ENCODE measurements around the gene NECTIN1. TPM values are rescaled to one million over a fixed set of nuclear protein-coding genes. Genes with fewer than 3 reads are reported as not detected.
"Not testable (repeated sequence)": the region's sequence is repeated elsewhere in the genome, so short reads cannot be mapped to it uniquely, and the experiment has no call there.

Gene NECTIN1
- total and polyA plus RNA-seq, 4 experiments from 2014 or later, result 1.2 to 3.8 (median 3.5) TPM; not detected in 1

DNA sequence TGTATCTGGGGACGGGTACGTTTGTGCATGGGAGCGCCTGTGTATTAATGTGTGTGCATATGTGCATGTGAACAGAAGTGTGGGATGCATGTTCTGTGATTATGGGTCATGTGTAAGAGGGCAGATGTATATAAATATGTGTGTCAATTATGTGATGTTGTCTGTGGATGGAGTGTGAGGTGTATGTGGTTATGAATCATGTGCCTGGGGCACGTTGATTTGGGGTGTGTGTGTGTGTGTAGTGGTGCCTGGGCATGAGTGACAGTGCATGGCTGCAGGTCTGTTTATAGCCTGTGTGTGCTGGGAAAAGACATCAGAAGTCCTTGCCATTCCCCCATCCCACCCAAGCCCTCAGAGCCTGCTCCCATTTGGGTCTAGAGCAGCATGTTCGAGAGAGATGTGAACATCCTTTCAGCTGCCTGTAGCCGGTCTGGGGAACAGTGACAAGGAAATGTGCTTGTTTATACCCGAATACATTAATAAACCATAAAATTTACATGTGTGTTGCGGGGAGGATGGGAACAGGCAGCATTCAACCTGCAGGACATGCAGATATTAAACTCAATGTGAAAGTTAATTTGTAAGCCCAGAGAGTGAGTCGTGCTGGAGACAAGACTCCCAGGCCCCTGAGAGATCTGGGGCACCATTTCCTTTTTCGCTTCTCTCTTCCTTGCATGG, 129.0 kb downstream of the NECTIN1 start:
- intact Hi-C loops (cut with micrococcal nuclease), result no loop called here
- H3K4me3 ChIP-seq (ENCODE audit: low read length in 2 of 2), result no peak overlapping the region
- Mint-ChIP-seq H3K4me1 (no peaks in the 10 kb centered on the region), H3K27ac (no peak overlapping the region), H3K9me3 (peaks cover 0 to 1% (median 0%) of the 10 kb centered on the region in 8 donors), H3K27me3 (peaks cover 9 to 22% of the 10 kb centered on the region in 2 donors), H3K4me3 (no peak overlapping the region), H3K36me3 (no peaks in the 10 kb centered on the region)
- CTCF ChIA-PET (ENCODE audit: partially characterized antibody), result no interaction called here
- POLR2A ChIA-PET (ENCODE audit: partially characterized antibody), result no interaction called here
- no peaks in the 10 kb centered on the region for H3K36me3 ChIP-seq (ENCODE audit: insufficient read depth, low read length)
- DNase-seq, result no peak
- no peaks in the 10 kb centered on the region for H3K27me3 ChIP-seq (ENCODE audit: insufficient read depth, low read length)
- H3K4me1 ChIP-seq (ENCODE audit: insufficient read depth, low read length), result no peaks in the 10 kb centered on the region
- no peaks in the 10 kb centered on the region for H3K9me3 ChIP-seq (ENCODE audit: control insufficient read depth in 1 of 2, low read length in 2 of 2)
- no peak overlapping the region for H3K27ac ChIP-seq (ENCODE audit: low read depth, low read length)

DNA sequence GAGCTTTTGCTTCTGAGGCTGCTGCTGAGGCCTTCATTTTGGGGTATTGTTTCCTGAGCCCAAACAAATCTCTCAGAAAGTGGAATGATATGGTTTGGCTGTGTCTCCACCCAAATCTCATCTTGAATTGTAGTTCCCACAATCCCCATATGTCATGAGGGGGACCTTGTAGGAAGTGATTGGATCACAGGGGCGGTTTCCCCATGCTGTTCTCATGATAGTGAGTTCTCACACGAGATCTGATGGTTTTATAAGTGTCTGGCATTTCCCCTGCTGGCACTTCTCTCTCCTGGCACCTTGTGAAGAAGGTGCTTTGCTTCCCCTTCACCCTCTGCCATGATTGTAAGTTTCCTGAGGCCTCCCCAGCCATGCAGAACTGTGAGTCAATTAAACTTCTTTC, 133.1 kb downstream of the NECTIN1 start:
- CTCF ChIA-PET (ENCODE audit: partially characterized antibody); POLR2A ChIA-PET (ENCODE audit: partially characterized antibody); H3K36me3 Mint-ChIP-seq; H3K4me3 ChIP-seq (ENCODE audit: low read length in 2 of 2); H3K4me1 Mint-ChIP-seq; DNase-seq; H3K27me3 ChIP-seq (ENCODE audit: insufficient read depth, low read length); H3K27ac ChIP-seq (ENCODE audit: low read depth, low read length); H3K4me1 ChIP-seq (ENCODE audit: insufficient read depth, low read length); H3K9me3 ChIP-seq (ENCODE audit: control insufficient read depth in 1 of 2, low read length in 2 of 2); H3K36me3 ChIP-seq (ENCODE audit: insufficient read depth, low read length); H3K4me3 Mint-ChIP-seq; H3K27ac Mint-ChIP-seq; intact Hi-C loops (cut with micrococcal nuclease): not testable (repeated sequence)
- peaks cover 0 to 10% (median 3%) of the 10 kb centered on the region in 8 donors for H3K9me3 Mint-ChIP-seq
- H3K27me3 Mint-ChIP-seq, result peaks cover 8 to 10% of the 10 kb centered on the region in 2 donors

GRCh38 chr11:119594639-119595249, 134.3 kb downstream of the NECTIN1 start:
- Histone ChIP-seq H3K4me3 (ENCODE audit: low read length in 2 of 2) (no peak overlapping the region), H3K9me3 (ENCODE audit: control insufficient read depth in 1 of 2, low read length in 2 of 2) (no peaks in the 10 kb centered on the region), H3K27ac (ENCODE audit: low read depth, low read length) (no peak overlapping the region), H3K4me1 (ENCODE audit: insufficient read depth, low read length) (no peaks in the 10 kb centered on the region), H3K36me3 (ENCODE audit: insufficient read depth, low read length) (no peaks in the 10 kb centered on the region), H3K27me3 (ENCODE audit: insufficient read depth, low read length) (no peaks in the 10 kb centered on the region)
- ChIA-PET POLR2A (ENCODE audit: partially characterized antibody) (no interaction called here), CTCF (ENCODE audit: partially characterized antibody) (no interaction called here)
- Mint-ChIP-seq H3K36me3 (no peaks in the 10 kb centered on the region), H3K9me3 (peaks cover 0 to 10% (median 3%) of the 10 kb centered on the region in 8 donors), H3K27me3 (peaks cover 10 to 11% of the 10 kb centered on the region in 2 donors), H3K4me3 (no peak overlapping the region), H3K4me1 (peaks cover 0 to 5% (median under 1%) of the 10 kb centered on the region in 4 donors), H3K27ac (no peak overlapping the region)
- no peak for DNase-seq
- intact Hi-C loops (cut with micrococcal nuclease), result no loop called here

DNA sequence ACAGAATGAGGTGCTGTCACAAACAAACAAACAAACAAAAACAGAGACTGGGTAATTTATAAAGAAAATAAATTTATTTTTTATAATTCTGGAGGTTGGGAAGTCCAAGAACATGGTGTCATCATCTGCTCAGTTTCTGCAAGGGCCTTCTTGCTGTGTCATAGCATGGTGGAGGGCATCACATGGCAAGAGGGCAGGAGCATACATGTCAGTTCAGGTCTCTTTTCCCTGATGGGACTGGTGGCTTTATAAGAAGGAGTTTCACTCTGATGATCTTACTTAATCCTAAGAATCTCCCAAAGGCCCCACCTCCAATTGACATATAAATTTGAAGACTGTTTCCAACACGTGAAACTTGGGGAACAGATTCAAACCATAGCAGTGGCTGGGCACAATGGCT, 135.7 kb downstream of the NECTIN1 start:
- H3K4me1 Mint-ChIP-seq, result peaks cover 0 to 5% (median under 1%) of the 10 kb centered on the region in 4 donors
- no peaks in the 10 kb centered on the region for H3K27me3 ChIP-seq (ENCODE audit: insufficient read depth, low read length)
- POLR2A ChIA-PET (ENCODE audit: partially characterized antibody), result no interaction called here
- H3K36me3 ChIP-seq (ENCODE audit: insufficient read depth, low read length), result no peaks in the 10 kb centered on the region
- H3K4me3 ChIP-seq (ENCODE audit: low read length in 2 of 2), result no peak overlapping the region
- H3K9me3 Mint-ChIP-seq, result peaks cover 0 to 10% (median 3%) of the 10 kb centered on the region in 8 donors
- H3K27ac ChIP-seq (ENCODE audit: low read depth, low read length), result no peak overlapping the region
- H3K27me3 Mint-ChIP-seq, result peaks cover 10 to 12% of the 10 kb centered on the region in 2 donors
- H3K36me3 Mint-ChIP-seq, result no peaks in the 10 kb centered on the region
- H3K27ac Mint-ChIP-seq, result no peak overlapping the region
- H3K4me1 ChIP-seq (ENCODE audit: insufficient read depth, low read length), result no peaks in the 10 kb centered on the region
- intact Hi-C loops (cut with micrococcal nuclease), result no loop called here
- no peaks in the 10 kb centered on the region for H3K9me3 ChIP-seq (ENCODE audit: control insufficient read depth in 1 of 2, low read length in 2 of 2)
- H3K4me3 Mint-ChIP-seq, result no peak overlapping the region
- DNase-seq, result no peak
- CTCF ChIA-PET (ENCODE audit: partially characterized antibody), result no interaction called here

- peaks cover 10 to 11% of the 10 kb centered on the region in 2 donors for H3K27me3 Mint-ChIP-seq
Observed at GRCh38 chr11:119592642-119593041, 136.4 kb downstream of the NECTIN1 start.

GRCh38 chr11:119591836-119592310, 137.1 kb downstream of the NECTIN1 start:
- no peak overlapping the region for H3K27ac Mint-ChIP-seq
- CTCF ChIA-PET (ENCODE audit: partially characterized antibody), result no interaction called here
- no peak overlapping the region for H3K4me3 Mint-ChIP-seq

More at GRCh38 chr11:119592642-119593041, 136.4 kb downstream of the NECTIN1 start:
- Histone ChIP-seq H3K4me3 (ENCODE audit: low read length in 2 of 2) (no peak overlapping the region), H3K4me1 (ENCODE audit: insufficient read depth, low read length) (no peaks in the 10 kb centered on the region), H3K27ac (ENCODE audit: low read depth, low read length) (no peak overlapping the region), H3K36me3 (ENCODE audit: insufficient read depth, low read length) (no peaks in the 10 kb centered on the region), H3K27me3 (ENCODE audit: insufficient read depth, low read length) (no peaks in the 10 kb centered on the region), H3K9me3 (ENCODE audit: control insufficient read depth in 1 of 2, low read length in 2 of 2) (no peaks in the 10 kb centered on the region)
- peaks cover 0 to 5% (median under 1%) of the 10 kb centered on the region in 4 donors for H3K4me1 Mint-ChIP-seq
- H3K4me3 Mint-ChIP-seq, result no peak overlapping the region
- no peaks in the 10 kb centered on the region for H3K36me3 Mint-ChIP-seq
- H3K9me3 Mint-ChIP-seq, result peaks cover 0 to 10% (median 2%) of the 10 kb centered on the region in 8 donors
- ChIA-PET CTCF (ENCODE audit: partially characterized antibody) (no interaction called here), POLR2A (ENCODE audit: partially characterized antibody) (no interaction called here)
- intact Hi-C loops (cut with micrococcal nuclease), result no loop called here
- no peak for DNase-seq
- H3K27ac Mint-ChIP-seq, result no peak overlapping the region

DNA sequence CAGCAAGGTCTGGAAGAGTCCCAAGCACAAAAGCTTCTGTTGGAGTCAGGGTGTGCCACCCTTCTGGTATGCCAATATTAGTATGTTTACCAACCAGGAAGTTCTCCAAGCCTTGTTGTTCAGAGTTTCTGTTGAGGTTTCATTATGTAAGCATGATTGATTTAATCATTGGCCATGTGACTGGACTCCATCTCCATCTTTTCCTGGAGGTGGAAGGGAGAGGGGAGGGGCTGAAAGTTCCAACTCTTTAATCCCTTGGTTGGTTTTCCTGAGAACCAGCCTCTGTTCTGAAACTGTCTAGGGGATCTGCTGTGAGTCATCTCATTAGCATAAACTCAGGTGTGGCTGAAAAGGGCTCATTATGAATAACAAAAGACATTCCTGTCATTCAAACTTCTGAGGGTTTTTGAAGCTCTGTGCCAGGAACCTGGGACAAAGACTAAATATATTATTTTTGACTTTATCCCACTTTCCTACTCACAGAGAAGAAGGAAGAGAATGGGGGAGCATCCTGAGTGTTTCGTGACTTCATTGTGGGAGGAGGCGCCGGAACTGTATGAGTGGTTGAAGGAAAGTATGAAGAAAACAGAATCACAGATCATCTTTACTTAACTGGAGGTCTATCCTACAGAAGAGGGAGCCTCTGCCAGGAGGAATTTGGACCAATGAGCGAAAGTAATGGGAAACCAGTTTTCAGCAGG, 138.2 kb downstream of the NECTIN1 start:
- Histone ChIP-seq H3K27ac (ENCODE audit: low read depth, low read length) (no peak overlapping the region), H3K9me3 (ENCODE audit: control insufficient read depth in 1 of 2, low read length in 2 of 2) (no peaks in the 10 kb centered on the region), H3K27me3 (ENCODE audit: insufficient read depth, low read length) (peaks cover 5% of the 10 kb centered on the region), H3K4me3 (ENCODE audit: low read length in 2 of 2) (no peak overlapping the region), H3K36me3 (ENCODE audit: insufficient read depth, low read length) (no peaks in the 10 kb centered on the region), H3K4me1 (ENCODE audit: insufficient read depth, low read length) (no peaks in the 10 kb centered on the region)
- peaks cover 0 to 14% (median 3%) of the 10 kb centered on the region in 8 donors for H3K9me3 Mint-ChIP-seq
- H3K4me3 Mint-ChIP-seq, result no peak overlapping the region
- H3K4me1 Mint-ChIP-seq, result peaks cover 0 to 5% (median under 1%) of the 10 kb centered on the region in 4 donors
- no peak for DNase-seq
- POLR2A ChIA-PET (ENCODE audit: partially characterized antibody), result no interaction called here
- H3K36me3 Mint-ChIP-seq, result no peaks in the 10 kb centered on the region
- CTCF ChIA-PET (ENCODE audit: partially characterized antibody), result no interaction called here
- intact Hi-C loops (cut with micrococcal nuclease), result no loop called here
- H3K27me3 Mint-ChIP-seq, result peaks cover 16 to 17% of the 10 kb centered on the region in 2 donors
- H3K27ac Mint-ChIP-seq, result no peak overlapping the region

More at GRCh38 chr11:119591836-119592310, 137.1 kb downstream of the NECTIN1 start:
- no peak for DNase-seq
- H3K36me3 Mint-ChIP-seq, result no peaks in the 10 kb centered on the region
- POLR2A ChIA-PET (ENCODE audit: partially characterized antibody), result no interaction called here
- Histone ChIP-seq H3K4me3 (ENCODE audit: low read length in 2 of 2) (no peak overlapping the region), H3K9me3 (ENCODE audit: control insufficient read depth in 1 of 2, low read length in 2 of 2) (no peaks in the 10 kb centered on the region), H3K27me3 (ENCODE audit: insufficient read depth, low read length) (no peaks in the 10 kb centered on the region), H3K36me3 (ENCODE audit: insufficient read depth, low read length) (no peaks in the 10 kb centered on the region), H3K4me1 (ENCODE audit: insufficient read depth, low read length) (no peaks in the 10 kb centered on the region), H3K27ac (ENCODE audit: low read depth, low read length) (no peak overlapping the region)
- peaks cover 0 to 5% (median under 1%) of the 10 kb centered on the region in 4 donors for H3K4me1 Mint-ChIP-seq
- H3K9me3 Mint-ChIP-seq, result peaks cover 0 to 11% (median 2%) of the 10 kb centered on the region in 8 donors
- H3K27me3 Mint-ChIP-seq, result peaks cover 10 to 12% of the 10 kb centered on the region in 2 donors
- intact Hi-C loops (cut with micrococcal nuclease), result no loop called here
